ENCODE results near the gene UNKL.

The UNKL gene

DNA sequence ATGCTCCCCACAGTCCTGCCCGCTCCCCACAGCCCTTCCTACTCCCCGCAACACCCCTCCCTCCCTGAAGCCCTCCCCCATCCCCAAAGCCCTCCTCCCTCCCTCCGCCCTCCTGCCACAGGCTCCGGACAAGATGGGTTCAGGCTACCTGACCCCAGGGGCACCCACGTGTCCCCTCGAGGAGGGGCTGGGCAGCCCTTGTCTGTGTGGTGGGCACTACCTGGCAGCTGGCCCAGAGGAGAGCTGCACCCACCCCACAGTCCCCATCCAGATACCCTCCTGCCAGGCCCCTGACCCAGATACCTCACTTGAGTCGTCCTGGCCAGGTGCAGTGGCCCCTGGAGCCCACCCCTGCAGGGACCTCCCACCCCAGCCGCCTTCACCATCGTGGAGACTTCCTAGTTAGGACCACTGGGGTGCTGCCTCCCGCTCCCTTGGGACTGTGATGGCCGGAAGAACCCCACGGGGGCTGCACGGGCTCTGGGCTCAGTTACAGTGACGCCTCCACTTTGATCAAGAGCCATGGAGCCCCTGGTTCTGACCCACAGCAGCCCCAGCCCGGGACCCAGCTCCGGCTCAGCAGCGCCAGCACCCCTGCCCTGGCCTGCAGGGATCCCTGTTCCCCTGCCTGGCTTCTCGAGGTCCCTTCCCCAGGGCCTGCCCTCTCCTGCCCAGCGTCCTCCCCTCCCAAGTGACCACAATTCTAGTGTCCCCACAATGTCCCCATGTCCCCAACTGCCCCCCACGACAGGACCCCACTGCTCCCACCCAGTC, 17.2 kb upstream of the UNKL start:
- TF ChIP-seq SIN3A (IDR thresholded peaks at IDR 0.05; ENCODE audit: borderline replicate concordance, insufficient read depth, low read length): no peak
- TF ChIP-seq REST (IDR thresholded peaks at IDR 0.05; ENCODE audit: insufficient read depth in 1 of 2, low read depth in 2 of 2, low read length in 2 of 2): no peak
- no peak for TF ChIP-seq POLR2AphosphoS5 (IDR thresholded peaks at IDR 0.05; ENCODE audit: low read depth, low read length)
- no peak for TF ChIP-seq FOXP2 (optimal IDR thresholded peaks at IDR 0.05; ENCODE audit: borderline replicate concordance, extremely low read depth, extremely low read length, insufficient read depth)
- TF ChIP-seq TAF1 (IDR thresholded peaks at IDR 0.05; ENCODE audit: borderline replicate concordance, insufficient read depth, low read length): no peak

GRCh38 chr16:1430759-1431496, 16.4 kb upstream of the UNKL start, which contains the start of gene PERCC1:
TSS of gene PERCC1 (plus strand) at chr16:1431078. CDS start at chr16:1432594, 1,516 bp downstream.
- no peak for TF ChIP-seq REST (IDR thresholded peaks at IDR 0.05; ENCODE audit: insufficient read depth in 1 of 2, low read depth in 2 of 2, low read length in 2 of 2)
- TF ChIP-seq SIN3A (IDR thresholded peaks at IDR 0.05; ENCODE audit: borderline replicate concordance, insufficient read depth, low read length): no peak
- TF ChIP-seq TAF1 (IDR thresholded peaks at IDR 0.05; ENCODE audit: borderline replicate concordance, insufficient read depth, low read length): no peak
- TF ChIP-seq POLR2AphosphoS5 (IDR thresholded peaks at IDR 0.05; ENCODE audit: low read depth, low read length): no peak
- TF ChIP-seq FOXP2 (optimal IDR thresholded peaks at IDR 0.05; ENCODE audit: borderline replicate concordance, extremely low read depth, extremely low read length, insufficient read depth): no peak

- TF ChIP-seq SIN3A (IDR thresholded peaks at IDR 0.05; ENCODE audit: borderline replicate concordance, insufficient read depth, low read length): no peak
- no peak for TF ChIP-seq FOXP2 (optimal IDR thresholded peaks at IDR 0.05; ENCODE audit: borderline replicate concordance, extremely low read depth, extremely low read length, insufficient read depth)
- TF ChIP-seq TAF1 (IDR thresholded peaks at IDR 0.05; ENCODE audit: borderline replicate concordance, insufficient read depth, low read length): no peak
- no peak for TF ChIP-seq REST (IDR thresholded peaks at IDR 0.05; ENCODE audit: insufficient read depth in 1 of 2, low read depth in 2 of 2, low read length in 2 of 2)
- no peak for TF ChIP-seq POLR2AphosphoS5 (IDR thresholded peaks at IDR 0.05; ENCODE audit: low read depth, low read length)
Observed at GRCh38 chr16:1430214-1430758, 15.8 kb upstream of the UNKL start.

GRCh38 chr16:1429631-1430030, 15.1 kb upstream of the UNKL start:
- TF ChIP-seq REST (IDR thresholded peaks at IDR 0.05; ENCODE audit: insufficient read depth in 1 of 2, low read depth in 2 of 2, low read length in 2 of 2): no peak
- TF ChIP-seq TAF1 (IDR thresholded peaks at IDR 0.05; ENCODE audit: borderline replicate concordance, insufficient read depth, low read length): no peak
- TF ChIP-seq FOXP2 (optimal IDR thresholded peaks at IDR 0.05; ENCODE audit: borderline replicate concordance, extremely low read depth, extremely low read length, insufficient read depth): no peak
- no peak for TF ChIP-seq POLR2AphosphoS5 (IDR thresholded peaks at IDR 0.05; ENCODE audit: low read depth, low read length)
- TF ChIP-seq SIN3A (IDR thresholded peaks at IDR 0.05; ENCODE audit: borderline replicate concordance, insufficient read depth, low read length): no peak
